RKO (cell line): ENCODE data around the gene AGBL4.

Experiments
- DNase-seq: peaks from one replicate; pipeline ENCODE4 v3.0.0-alpha.2; 2016; ENCODE audit warnings: low spot score

Gene AGBL4

GRCh38 chr1:48718705-48719104 is 1305.0 kb downstream of the AGBL4 start:
- DNase-seq = no peak

GRCh38 chr1:48718116-48718630 is 1305.6 kb downstream of the AGBL4 start:
- DNase-seq = no peak

GRCh38 chr1:48717082-48717481 is 1306.7 kb downstream of the AGBL4 start:
- DNase-seq = no peak

- DNase-seq = no peak
Measured at GRCh38 chr1:48715921-48716320, 1307.8 kb downstream of the AGBL4 start.

- DNase-seq = no peak
Measured at GRCh38 chr1:48710915-48711314, 1312.8 kb downstream of the AGBL4 start.

- no peak for DNase-seq
Measured at GRCh38 chr1:48710318-48710717, 1313.4 kb downstream of the AGBL4 start.

GRCh38 chr1:48704736-48705135 is 1319.0 kb downstream of the AGBL4 start:
- DNase-seq = no peak

GRCh38 chr1:48701445-48701844 is 1322.3 kb downstream of the AGBL4 start:
- no peak for DNase-seq

GRCh38 chr1:48697066-48697707 is 1326.6 kb downstream of the AGBL4 start:
- DNase-seq = peak; percentile 11

- DNase-seq = no peak
Measured at GRCh38 chr1:48695161-48695560, 1328.6 kb downstream of the AGBL4 start.

GRCh38 chr1:48693674-48694320 is 1330.0 kb downstream of the AGBL4 start:
- DNase-seq = no peak

- no peak for DNase-seq
Measured at GRCh38 chr1:48693180-48693579, 1330.6 kb downstream of the AGBL4 start.

- DNase-seq = no peak
Measured at GRCh38 chr1:48692235-48692634, 1331.5 kb downstream of the AGBL4 start.

- no peak for DNase-seq
Measured at GRCh38 chr1:48691429-48692001, 1332.2 kb downstream of the AGBL4 start.

- DNase-seq = peak; percentile 14
Measured at GRCh38 chr1:48688102-48688760, 1335.5 kb downstream of the AGBL4 start.

- DNase-seq = no peak
Measured at GRCh38 chr1:48687282-48688045, 1336.3 kb downstream of the AGBL4 start.

- no peak for DNase-seq
Measured at GRCh38 chr1:48686159-48686558, 1337.6 kb downstream of the AGBL4 start.

GRCh38 chr1:48684381-48684780 is 1339.4 kb downstream of the AGBL4 start:
- no peak for DNase-seq

- DNase-seq = no peak
Measured at GRCh38 chr1:48683839-48684238, 1339.9 kb downstream of the AGBL4 start.

GRCh38 chr1:48681476-48682305 is 1342.1 kb downstream of the AGBL4 start:
- DNase-seq = no peak

- DNase-seq = no peak
Measured at GRCh38 chr1:48680411-48681035, 1343.2 kb downstream of the AGBL4 start.
